Astrocyte of the spinal cord (primary cell): ENCODE measurements around the gene TRMT11.
"Not testable (repeated sequence)": the region's sequence is repeated elsewhere in the genome, so short reads cannot be mapped to it uniquely, and the experiment has no call there.

ENCODE experiments used
- DNase-seq: peaks from one replicate; pipeline ENCODE4 v3.0.0; 2011; ENCODE audit warnings: low read depth, low spot score
- H3K4me3 ChIP-seq: 2 replicates; pipeline ENCODE4 v1.5.1; 2011; ENCODE audit warnings: low read depth, mild to moderate bottlenecking, low read length, moderate library complexity
- in situ Hi-C: cut with HindIII; loops from 2 replicates; pipeline ENCODE4 v1.10.0; 2017; ENCODE audit warnings: low sequenced_read_pairs
- TF ChIP-seq, protein P1 (sequence below): IDR thresholded peaks from 2 replicates; pipeline ENCODE4 v1.5.1; 2012; ENCODE audit warnings: low read depth, mild to moderate bottlenecking, low read length, inconsistent platforms

The TRMT11 gene

GRCh38 chr6:125962900-125963497, 23.3 kb upstream of the TRMT11 start:
- no peak for DNase-seq
- in situ Hi-C loops, result no loop called here
- TF ChIP-seq, protein P1, sequence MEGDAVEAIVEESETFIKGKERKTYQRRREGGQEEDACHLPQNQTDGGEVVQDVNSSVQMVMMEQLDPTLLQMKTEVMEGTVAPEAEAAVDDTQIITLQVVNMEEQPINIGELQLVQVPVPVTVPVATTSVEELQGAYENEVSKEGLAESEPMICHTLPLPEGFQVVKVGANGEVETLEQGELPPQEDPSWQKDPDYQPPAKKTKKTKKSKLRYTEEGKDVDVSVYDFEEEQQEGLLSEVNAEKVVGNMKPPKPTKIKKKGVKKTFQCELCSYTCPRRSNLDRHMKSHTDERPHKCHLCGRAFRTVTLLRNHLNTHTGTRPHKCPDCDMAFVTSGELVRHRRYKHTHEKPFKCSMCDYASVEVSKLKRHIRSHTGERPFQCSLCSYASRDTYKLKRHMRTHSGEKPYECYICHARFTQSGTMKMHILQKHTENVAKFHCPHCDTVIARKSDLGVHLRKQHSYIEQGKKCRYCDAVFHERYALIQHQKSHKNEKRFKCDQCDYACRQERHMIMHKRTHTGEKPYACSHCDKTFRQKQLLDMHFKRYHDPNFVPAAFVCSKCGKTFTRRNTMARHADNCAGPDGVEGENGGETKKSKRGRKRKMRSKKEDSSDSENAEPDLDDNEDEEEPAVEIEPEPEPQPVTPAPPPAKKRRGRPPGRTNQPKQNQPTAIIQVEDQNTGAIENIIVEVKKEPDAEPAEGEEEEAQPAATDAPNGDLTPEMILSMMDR, result no peak
- no peak overlapping the region for H3K4me3 ChIP-seq

GRCh38 chr6:125963817-125964216, 22.5 kb upstream of the TRMT11 start:
- TF ChIP-seq, protein P1, result no peak
- DNase-seq, result no peak
- no peak overlapping the region for H3K4me3 ChIP-seq
- in situ Hi-C loops, result no loop called here

GRCh38 chr6:125966569-125966968, 19.8 kb upstream of the TRMT11 start:
- in situ Hi-C loops, result no loop called here
- no peak for DNase-seq
- TF ChIP-seq, protein P1, result no peak
- no peak overlapping the region for H3K4me3 ChIP-seq

DNA sequence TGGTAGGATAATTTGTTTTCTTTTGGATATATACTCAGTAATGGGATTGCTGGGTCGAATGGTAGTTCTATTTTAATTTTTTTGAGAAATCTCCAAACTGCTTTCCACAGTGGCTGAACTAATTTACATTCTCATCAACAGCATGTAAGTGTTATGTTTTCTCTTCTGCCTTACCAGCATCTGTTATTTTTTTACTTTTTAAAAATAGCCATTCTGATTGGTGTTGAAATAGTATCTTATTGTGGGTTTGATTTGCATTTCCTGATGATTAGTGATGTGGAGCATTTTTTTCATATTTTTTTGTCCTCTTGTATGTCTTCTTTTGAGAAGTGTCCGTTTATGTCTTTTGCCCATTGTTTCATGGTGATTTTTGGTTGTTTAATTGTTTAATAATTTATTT, 17.8 kb upstream of the TRMT11 start:
- in situ Hi-C loops, result no loop called here
- H3K4me3 ChIP-seq, result no peak overlapping the region
- TF ChIP-seq, protein P1, result no peak
- no peak for DNase-seq

DNA sequence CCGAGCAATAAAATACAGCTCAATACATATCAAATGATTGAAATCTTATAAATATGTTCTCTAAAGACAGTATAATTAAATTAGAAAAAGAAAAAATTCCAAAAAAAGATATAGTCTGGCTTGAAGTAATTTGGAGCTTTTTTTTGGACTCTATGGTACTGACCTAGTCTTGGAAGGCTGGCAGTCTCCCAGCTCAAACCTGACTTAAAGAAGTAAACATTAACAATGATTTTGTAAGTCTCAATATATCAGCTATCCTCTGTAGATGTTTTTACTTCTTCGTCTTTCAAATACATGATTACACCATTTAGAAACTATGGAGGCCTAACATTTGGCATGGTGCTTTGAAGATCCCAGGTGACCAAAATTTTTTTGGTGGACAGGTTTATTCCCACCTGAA, 15.6 kb upstream of the TRMT11 start:
- TF ChIP-seq, protein P1, result no peak

DNA sequence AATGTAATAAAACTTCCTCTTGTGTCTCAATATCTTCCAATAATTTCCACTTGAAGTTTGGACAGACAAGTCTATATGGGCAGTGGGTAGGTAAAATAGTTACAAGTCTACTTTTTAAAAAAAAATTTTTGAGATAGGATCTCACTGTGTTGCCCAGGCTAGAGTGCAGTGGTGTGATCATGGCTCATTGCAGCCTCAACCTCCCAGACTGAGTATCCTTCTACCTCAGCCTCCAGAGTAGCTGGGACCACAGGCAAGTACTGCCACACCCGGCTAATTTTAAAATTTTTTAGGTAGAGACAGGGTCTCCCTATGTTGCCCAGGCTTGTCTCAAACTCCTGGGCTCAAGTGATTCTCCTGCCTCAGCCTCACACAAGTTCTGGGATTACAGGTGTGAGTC, 13.9 kb upstream of the TRMT11 start:
- in situ Hi-C loops, DNase-seq: not testable (repeated sequence)

More for the DNA sequence above, 15.6 kb upstream of the TRMT11 start:
- no peak overlapping the region for H3K4me3 ChIP-seq
- in situ Hi-C loops, result no loop called here
- no peak for DNase-seq

DNA sequence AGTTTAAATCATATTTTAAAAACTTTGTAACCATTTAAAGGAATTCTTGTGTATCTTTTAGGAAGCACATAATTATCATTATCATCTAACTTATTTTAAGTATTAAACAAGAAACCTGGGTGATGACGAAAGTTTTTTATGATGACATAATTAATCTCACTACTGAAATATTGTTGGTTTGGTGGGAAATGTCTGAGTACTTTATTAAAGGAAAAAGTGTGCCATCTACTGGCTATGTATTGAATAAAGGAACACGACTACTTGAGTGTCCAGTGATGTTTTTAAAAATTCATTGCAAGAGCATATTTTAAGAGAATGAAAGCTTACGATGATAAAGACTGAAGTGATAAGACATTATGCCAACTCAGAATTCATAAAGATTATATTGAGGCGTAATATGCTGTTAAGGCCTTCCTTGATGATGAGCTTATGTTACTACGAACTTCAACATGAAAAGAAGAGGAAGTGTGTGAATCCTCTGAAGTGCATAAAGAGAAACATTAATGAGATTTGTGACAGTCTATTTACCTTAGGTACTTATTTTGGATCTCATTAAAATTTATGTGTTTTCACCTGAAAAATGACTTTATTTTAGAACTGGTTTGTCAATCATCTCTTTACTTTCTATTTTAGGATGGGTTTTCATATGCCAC, 12.0 kb upstream of the TRMT11 start:
- H3K4me3 ChIP-seq, result no peak overlapping the region
- DNase-seq, result peak; percentile 66
- in situ Hi-C loops, result no loop called here
- TF ChIP-seq, protein P1, result peak; percentile 47

More for the DNA sequence above, 13.9 kb upstream of the TRMT11 start:
- H3K4me3 ChIP-seq, result not testable (repeated sequence)
